HG03066 (cell line): Measurements from ENCODE around the gene UCN3.
"Not testable (repeated sequence)": the region's sequence is repeated elsewhere in the genome, so short reads cannot be mapped to it uniquely, and the experiment has no call there.

Experiments
- ATAC-seq: cut with Tn5 transposase; IDR thresholded peaks from one replicate; pipeline ENCODE4 v1.9.1; 2021; ENCODE audit warnings: low read depth; ENCODE audit not compliant: unreplicated experiment

Gene UCN3

GRCh38 chr10:5364374-5364773 is 392 bp upstream of the UCN3 start:
- ATAC-seq, result no peak

- ATAC-seq, result no peak
Measured at GRCh38 chr10:5365928-5366327, 1.2 kb downstream of the UCN3 start.

GRCh38 chr10:5369362-5370158 is 4.8 kb downstream of the UCN3 start:
- no peak for ATAC-seq

- no peak for ATAC-seq
Measured at GRCh38 chr10:5370493-5371352, 6.0 kb downstream of the UCN3 start.

GRCh38 chr10:5373307-5373706 is 8.5 kb downstream of the UCN3 start:
- ATAC-seq, result no peak

- ATAC-seq, result no peak
Measured at GRCh38 chr10:5373891-5374611, 9.3 kb downstream of the UCN3 start.

- no peak for ATAC-seq
Measured at GRCh38 chr10:5376450-5376849, 11.7 kb downstream of the UCN3 start.

- not testable (repeated sequence) for ATAC-seq
Measured at GRCh38 chr10:5379202-5379601, 14.4 kb downstream of the UCN3 start.

GRCh38 chr10:5380395-5380794 is 15.6 kb downstream of the UCN3 start:
- ATAC-seq, result not testable (repeated sequence)

- no peak for ATAC-seq
Measured at GRCh38 chr10:5381187-5381586, 16.4 kb downstream of the UCN3 start.

GRCh38 chr10:5385224-5385623 is 20.5 kb downstream of the UCN3 start:
- no peak for ATAC-seq

GRCh38 chr10:5387169-5387568 is 22.4 kb downstream of the UCN3 start:
- no peak for ATAC-seq

- ATAC-seq, result no peak
Measured at GRCh38 chr10:5390607-5391205, 25.9 kb downstream of the UCN3 start.

- ATAC-seq, result no peak
Measured at GRCh38 chr10:5391790-5392189, 27.0 kb downstream of the UCN3 start.

GRCh38 chr10:5393529-5393928 is 28.8 kb downstream of the UCN3 start:
- ATAC-seq, result no peak

- no peak for ATAC-seq
Measured at GRCh38 chr10:5395168-5395567, 30.4 kb downstream of the UCN3 start.

- ATAC-seq, result no peak
Measured at GRCh38 chr10:5396556-5397300, 32.0 kb downstream of the UCN3 start.

- no peak for ATAC-seq
Measured at GRCh38 chr10:5399332-5399731, 34.6 kb downstream of the UCN3 start.

- no peak for ATAC-seq
Measured at GRCh38 chr10:5400468-5401240, 35.9 kb downstream of the UCN3 start.
